Thyroid gland (tissue), 4 donors: ENCODE results near the gene ZNF621.

Experiments used
- CTCF ChIP-seq, 6 experiments: fragments of 200-600 bp in 3 of 6; fragments of 450-650 bp in 3 of 6; sonication (generic) in 3 of 6; IDR thresholded peaks; one replicate each; pipeline ENCODE4 v1.5.1; 2016 to 2019; ENCODE audit warnings: antibody characterized with exemption in 6 of 6, mild to moderate bottlenecking in 2 of 6, inconsistent platforms in 1 of 6, moderate library complexity in 1 of 6
- POLR2A ChIP-seq, 2 donors: fragments of 450-650 bp; IDR thresholded peaks; one replicate each; pipeline ENCODE4 v1.6.1; 2017; ENCODE audit warnings: antibody characterized with exemption in 2 of 2, mild to moderate bottlenecking in 2 of 2, moderate library complexity in 1 of 2

GRCh38 chr3:40580494-40581091, 55.8 kb downstream of the ZNF621 start:
- TF ChIP-seq CTCF (IDR thresholded peaks at IDR 0.05) = peak; percentile 84 to 95 (median 92)
- no peak for TF ChIP-seq POLR2A (IDR thresholded peaks at IDR 0.05)
